C4-2B (cell line): ENCODE results near the gene AR.

Experiments used
- H3K27ac ChIP-seq: fragments of 450-650 bp; 2 replicates; pipeline ENCODE4 v1.5.1; 2017
- ZFX ChIP-seq: fragments of 450-650 bp; IDR thresholded peaks from 2 replicates; pipeline ENCODE4 v1.6.1; 2017
- TF ChIP-seq, protein P1 (sequence below): fragments of 450-650 bp; conservative IDR thresholded peaks from 2 replicates; pipeline ENCODE4 v1.5.1; 2017; ENCODE audit warnings: mild to moderate bottlenecking

AR gene

DNA sequence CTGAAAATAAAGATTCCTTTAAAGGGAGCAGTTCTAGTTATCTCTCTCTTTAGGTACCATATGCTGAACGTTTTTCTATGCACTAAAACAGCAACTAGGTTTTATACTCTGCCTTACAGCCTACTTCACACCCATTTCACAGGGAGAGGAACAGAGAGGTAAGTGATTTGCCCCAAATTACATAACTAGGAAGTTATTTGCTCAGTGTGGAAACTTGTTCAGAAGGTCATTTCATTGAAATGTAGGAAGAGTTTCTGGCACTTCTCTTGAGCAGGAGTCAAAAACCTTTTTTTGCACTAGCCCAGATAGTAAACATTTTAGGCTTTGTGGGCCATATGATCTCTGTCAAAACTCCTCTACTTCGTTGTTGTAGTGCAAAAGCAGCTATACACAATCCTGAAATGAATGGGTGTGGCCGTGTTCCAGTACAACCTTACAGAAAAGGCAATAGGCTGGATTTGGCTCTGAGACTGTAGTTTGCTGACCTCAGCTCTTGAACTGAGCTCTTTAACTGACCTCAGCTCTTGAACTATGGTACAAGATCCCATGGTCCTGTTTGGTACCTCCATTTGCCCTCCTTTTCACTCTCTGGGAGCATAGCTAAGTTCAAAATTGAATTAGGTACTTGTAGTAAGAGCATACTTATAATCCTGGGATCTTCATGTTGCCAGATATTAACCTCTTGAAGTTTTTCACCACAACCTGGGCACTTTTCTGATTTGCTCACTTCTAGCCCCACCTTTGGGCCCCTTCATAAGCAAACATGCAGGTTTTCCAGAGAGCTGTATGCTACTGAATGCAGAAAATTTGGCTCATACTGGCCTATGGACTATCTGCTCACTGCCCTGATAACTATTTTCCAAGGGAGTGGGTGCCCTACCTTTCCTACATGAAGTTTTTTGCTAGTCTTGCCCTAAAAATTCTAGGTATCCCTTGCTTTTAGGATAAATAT lies 53.3 kb downstream of the AR start:
- TF ChIP-seq, protein P1, sequence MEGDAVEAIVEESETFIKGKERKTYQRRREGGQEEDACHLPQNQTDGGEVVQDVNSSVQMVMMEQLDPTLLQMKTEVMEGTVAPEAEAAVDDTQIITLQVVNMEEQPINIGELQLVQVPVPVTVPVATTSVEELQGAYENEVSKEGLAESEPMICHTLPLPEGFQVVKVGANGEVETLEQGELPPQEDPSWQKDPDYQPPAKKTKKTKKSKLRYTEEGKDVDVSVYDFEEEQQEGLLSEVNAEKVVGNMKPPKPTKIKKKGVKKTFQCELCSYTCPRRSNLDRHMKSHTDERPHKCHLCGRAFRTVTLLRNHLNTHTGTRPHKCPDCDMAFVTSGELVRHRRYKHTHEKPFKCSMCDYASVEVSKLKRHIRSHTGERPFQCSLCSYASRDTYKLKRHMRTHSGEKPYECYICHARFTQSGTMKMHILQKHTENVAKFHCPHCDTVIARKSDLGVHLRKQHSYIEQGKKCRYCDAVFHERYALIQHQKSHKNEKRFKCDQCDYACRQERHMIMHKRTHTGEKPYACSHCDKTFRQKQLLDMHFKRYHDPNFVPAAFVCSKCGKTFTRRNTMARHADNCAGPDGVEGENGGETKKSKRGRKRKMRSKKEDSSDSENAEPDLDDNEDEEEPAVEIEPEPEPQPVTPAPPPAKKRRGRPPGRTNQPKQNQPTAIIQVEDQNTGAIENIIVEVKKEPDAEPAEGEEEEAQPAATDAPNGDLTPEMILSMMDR, result no peak
- TF ChIP-seq ZFX, result no peak
- H3K27ac ChIP-seq, result no peak overlapping the region

DNA sequence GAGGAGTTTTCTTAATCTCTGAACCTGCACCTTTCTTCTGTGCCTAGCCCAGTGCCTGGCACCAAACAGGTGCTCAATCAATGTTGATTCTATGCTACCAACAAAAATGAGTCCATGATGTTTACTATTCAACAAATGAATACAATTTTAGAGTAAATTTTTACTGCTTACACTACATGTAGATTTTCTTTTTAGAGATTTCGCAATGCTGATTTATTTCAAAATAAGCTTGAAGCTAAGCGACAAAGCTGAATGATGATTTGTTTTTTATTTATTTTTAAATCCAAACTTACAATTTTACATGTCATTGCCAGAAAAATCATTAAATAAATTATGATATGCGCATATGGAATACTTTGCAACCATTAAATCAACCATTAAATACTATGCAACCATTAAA lies 55.7 kb downstream of the AR start:
- no peak for TF ChIP-seq ZFX
- TF ChIP-seq, protein P1, result no peak
- no peak overlapping the region for H3K27ac ChIP-seq

DNA sequence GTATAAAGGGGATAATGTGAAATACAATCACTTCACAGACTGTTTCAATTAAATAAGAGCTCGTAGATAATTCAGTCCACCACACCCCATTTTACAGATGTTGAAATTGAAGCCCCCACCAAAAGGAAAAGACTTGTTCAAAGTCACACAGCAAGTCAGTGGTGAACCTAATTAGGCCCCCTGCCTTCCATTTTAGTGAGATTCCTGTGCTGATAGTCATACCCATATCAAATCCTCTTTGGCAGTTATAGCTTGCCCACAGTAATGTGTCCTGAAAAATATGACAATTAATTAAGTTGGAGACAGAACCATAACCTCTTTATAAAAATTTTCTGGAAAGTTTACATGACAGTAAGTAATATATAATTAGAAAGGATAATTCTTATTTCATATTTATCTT lies 58.0 kb downstream of the AR start:
- H3K27ac ChIP-seq, result no peak overlapping the region
- TF ChIP-seq, protein P1, result no peak
- TF ChIP-seq ZFX, result no peak

- H3K27ac ChIP-seq, result no peak overlapping the region
- TF ChIP-seq, protein P1, result no peak
- no peak for TF ChIP-seq ZFX
Measured at GRCh38 chrX:67604979-67605703, 61.3 kb downstream of the AR start.

- TF ChIP-seq, protein P1, result no peak
- TF ChIP-seq ZFX, result no peak
- no peak overlapping the region for H3K27ac ChIP-seq
Measured at GRCh38 chrX:67607466-67607865, 63.6 kb downstream of the AR start.

GRCh38 chrX:67610282-67610681 lies 66.5 kb downstream of the AR start:
- TF ChIP-seq, protein P1, result no peak
- TF ChIP-seq ZFX, result no peak
- no peak overlapping the region for H3K27ac ChIP-seq

GRCh38 chrX:67612231-67612630 lies 68.4 kb downstream of the AR start:
- TF ChIP-seq, protein P1, result no peak
- no peak for TF ChIP-seq ZFX
- H3K27ac ChIP-seq, result no peak overlapping the region
